HepG2 (cell line): ENCODE measurements around the gene IFT88. TPM values are rescaled to one million over a fixed set of nuclear protein-coding genes. Genes with fewer than 3 reads are reported as not detected.

Experiments used
- ATAC-seq: fragments of 200-7000 bp; cut with Tn5 transposase; 3 replicates; pipeline ENCODE4 v1.9.1; 2020; ENCODE audit warnings: mild to moderate bottlenecking, moderate library complexity
- BruUV-seq: library from RNA; stranded (reverse); fragments of 400-500 nt; replicated peaks from 2 replicates; lab custom pipeline; 2021; lab: Mats Ljungman, UMichigan
- CTCF ChIA-PET: fragments of 300-600 bp; formaldehyde crosslinking; extraction: SDS; loops from one replicate; lab custom pipeline; 2021; ENCODE audit warnings: low total read pairs, inconsistent platforms, low intra/inter-chr PET ratio; lab: Yijun Ruan, JAX
- POLR2A ChIA-PET: fragments of 350-600 bp; sonication (Branson Sonifier 250); formaldehyde crosslinking; loops from one replicate; lab custom pipeline; 2020; ENCODE audit warnings: antibody characterized with exemption, inconsistent platforms; lab: Yijun Ruan, JAX
- DNase-seq: peaks from one replicate; pipeline ENCODE4 v3.0.0-alpha.2; 2015; ENCODE audit warnings: low spot score
- FAIRE-seq: peaks from 3 replicates; lab custom pipeline; 2011; peaks lifted over from hg19 to GRCh38; lab: Jason Lieb, UNC
- H2AFZ ChIP-seq: one replicate; pipeline ENCODE4 v1.6.1; 2011; ENCODE audit warnings: low read length, inconsistent platforms
- H3K27ac ChIP-seq: fragments of 300-600 bp; 3 replicates; pipeline ENCODE4 v1.8.0; 2011; ENCODE audit warnings: mixed run types, mild to moderate bottlenecking, mixed read lengths, low read length, inconsistent platforms; ENCODE audit not compliant: insufficient read depth; ENCODE audit errors: extremely low read length
- H3K27me3 ChIP-seq, 2 experiments: fragments of 200-600 bp in 1 of 2; 2 replicates in 1 of 2; 3 replicates in 1 of 2; pipeline versions ENCODE4 v1.6.0 to v1.8.0; 2011; ENCODE audit warnings: low read length in 2 of 2, mild to moderate bottlenecking in 2 of 2, moderate library complexity in 2 of 2, inconsistent platforms in 1 of 2; ENCODE audit not compliant: insufficient read depth in 2 of 2, control insufficient read depth in 1 of 2
- H3K36me3 ChIP-seq, 2 experiments: fragments of 200-600 bp in 1 of 2; replicated peaks in 1 of 2; 2 replicates in 1 of 2; 3 replicates in 1 of 2; pipeline versions ENCODE4 v1.5.1 to v1.8.0; 2011; ENCODE audit warnings: low read length in 2 of 2, inconsistent platforms in 1 of 2; ENCODE audit not compliant: insufficient read depth in 2 of 2, control insufficient read depth in 1 of 2
- H3K4me1 ChIP-seq: 2 replicates; pipeline ENCODE4 v1.5.1; 2012; ENCODE audit warnings: low read length, inconsistent platforms; ENCODE audit not compliant: insufficient read depth
- H3K4me2 ChIP-seq: 2 replicates; pipeline ENCODE4 v1.6.0; 2011; ENCODE audit warnings: low read depth, low read length, inconsistent platforms
- H3K4me3 ChIP-seq, 3 experiments: fragments of 200-600 bp in 1 of 3; sonication (generic), shearing (Covaris generic) in 1 of 3; replicated peaks in 1 of 3; 2 replicates each; pipeline ENCODE4 v1.5.1; 2011 to 2016; ENCODE audit warnings: low read length in 3 of 3, inconsistent platforms in 2 of 3, low read depth in 2 of 3, mild to moderate bottlenecking in 2 of 3, control low read depth in 1 of 3, mixed read lengths in 1 of 3; ENCODE audit not compliant: insufficient read depth in 1 of 3
- H3K79me2 ChIP-seq: one replicate; pipeline ENCODE4 v1.6.1; 2011; ENCODE audit warnings: low read length, inconsistent platforms; ENCODE audit not compliant: insufficient read depth
- H3K9ac ChIP-seq: 2 replicates; pipeline ENCODE4 v1.6.0; 2011; ENCODE audit warnings: mild to moderate bottlenecking, low read depth, low read length, inconsistent platforms; ENCODE audit not compliant: insufficient read depth
- H3K9me3 ChIP-seq: 2 replicates; pipeline ENCODE4 v1.5.1; 2012; ENCODE audit warnings: mild to moderate bottlenecking, low read length
- H4K20me1 ChIP-seq: 2 replicates; pipeline ENCODE4 v1.6.0; 2011; ENCODE audit warnings: inconsistent platforms, mild to moderate bottlenecking, low read length, moderate library complexity; ENCODE audit not compliant: insufficient read depth
- ARID2 ChIP-seq: sonication (generic); formaldehyde crosslinking; IDR thresholded peaks from 2 replicates; pipeline ENCODE4 v1.8.1; 2022; ENCODE audit warnings: mild to moderate bottlenecking, missing genetic modification reagents, borderline replicate concordance
- ASH2L ChIP-seq: fragments of 300-600, 200-600 bp; sonication (generic); IDR thresholded peaks from 2 replicates; pipeline ENCODE4 v1.7.0; 2017; ENCODE audit warnings: low read depth, mild to moderate bottlenecking, moderate library complexity, mixed read lengths, low read length; ENCODE audit not compliant: insufficient read length
- ATF7 ChIP-seq, 2 experiments: fragments of 450-650 bp in 1 of 2; sonication (generic) in 1 of 2; formaldehyde crosslinking in 1 of 2; IDR thresholded peaks; 2 replicates each; pipeline versions ENCODE4 v1.4.0 to v1.6.1; 2016 to 2020; ENCODE audit warnings: antibody characterized with exemption in 1 of 2, mild to moderate bottlenecking in 1 of 2, missing genetic modification reagents in 1 of 2
- CENPT ChIP-seq: sonication (generic); formaldehyde crosslinking; IDR thresholded peaks from 2 replicates; pipeline ENCODE4 v1.8.0; 2022; ENCODE audit warnings: low read depth, mild to moderate bottlenecking, moderate library complexity, missing genetic modification reagents
- HHEX ChIP-seq: IDR thresholded peaks from 2 replicates; pipeline ENCODE4 v1.6.1; 2016; ENCODE audit warnings: control low read depth
- NR2C2 ChIP-seq: sonication (generic); formaldehyde crosslinking; IDR thresholded peaks from 2 replicates; pipeline ENCODE4 v1.4.0; 2020; ENCODE audit warnings: missing genetic modification reagents, mild to moderate bottlenecking, moderate library complexity, borderline replicate concordance
- ZBTB40 ChIP-seq, 2 experiments: fragments of 450-650 bp in 1 of 2; sonication (generic) in 1 of 2; formaldehyde crosslinking in 1 of 2; IDR thresholded peaks; 2 replicates each; pipeline versions ENCODE4 v1.6.1 to v1.8.0; 2016 to 2022; ENCODE audit warnings: antibody characterized with exemption in 1 of 2, mild to moderate bottlenecking in 1 of 2, missing genetic modification reagents in 1 of 2
- ZNF691 ChIP-seq: sonication (generic); formaldehyde crosslinking; IDR thresholded peaks from 2 replicates; pipeline ENCODE4 v1.4.0; 2020; ENCODE audit warnings: missing genetic modification reagents, low read depth, mild to moderate bottlenecking, borderline replicate concordance
- WGBS: methylation state at CpG from one replicate; pipeline ENCODE4 v1.1.6; 2017; ENCODE audit warnings: low lambda C conversion rate; 5-methylcytosine and 5-hydroxymethylcytosine counted together
- in situ Hi-C: cut with HindIII; loops from 2 replicates; pipeline ENCODE4 v1.10.0; 2017; ENCODE audit warnings: low pct_unique_long_range_greater_than_20kb; ENCODE audit not compliant: extremely low pct_ligation_motif_present
- intact Hi-C: fragments of 100-400 bp; cut with micrococcal nuclease; formaldehyde crosslinking; loops from one replicate; pipeline ENCODE4 v1.10.0; 2022; ENCODE audit not compliant: unreplicated experiment
- polyA plus RNA-seq, 8 experiments: library from polyadenylated mRNA; depleted of rRNA in 3 of 8; stranded (reverse) in 7 of 8; unstranded in 1 of 8; fragments of >200 nt; fragmentation: Illumina TruSeq in 4 of 8; extraction: Trizol in 4 of 8; gene quantifications; 2 replicates each; pipeline versions ENCODE4 v1.2.1 to v1.2.3, GENCODE V29; 2011 to 2016; ENCODE audit warnings: low read depth in 4 of 8, missing spikeins in 1 of 8, mixed read lengths in 1 of 8; ENCODE audit not compliant: insufficient read depth in 1 of 8
- total RNA-seq, 5 experiments: library from RNA; depleted of rRNA; stranded (reverse); fragments of >200 nt; fragmentation: Illumina TruSeq; extraction: Trizol; gene quantifications; 2 replicates each; pipeline ENCODE4 v1.2.3, GENCODE V29; 2016; ENCODE audit warnings: low read depth in 1 of 5
- TF ChIP-seq, protein P1 (sequence below), 2 experiments: fragments of 450-650 bp in 1 of 2; sonication (generic) in 1 of 2; formaldehyde crosslinking; IDR thresholded peaks; 2 replicates each; pipeline versions ENCODE4 v1.5.0 to v1.8.0; 2020 to 2022; ENCODE audit warnings: mild to moderate bottlenecking in 1 of 2, missing genetic modification reagents in 1 of 2

Gene IFT88
- total and polyA plus RNA-seq, 2 of the 13 experiments (the other 11 are each of a cell fraction or from before 2014, with no cell fraction given): 8.4 to 19.9 TPM

- no peak for TF ChIP-seq ZBTB40 (IDR thresholded peaks at IDR 0.05)
- no peak for TF ChIP-seq ZBTB40 (CRISPR knock-in tag; IDR thresholded peaks at IDR 0.05)
Observed at GRCh38 chr13:20691616-20692015, 124.7 kb downstream of the IFT88 start (continued).

GRCh38 chr13:20696073-20696472 lies 129.1 kb downstream of the IFT88 start:
- FAIRE-seq (no peak), DNase-seq (no peak), ATAC-seq (no peak)
- no peaks in the 10 kb centered on the region for H3K9me3 ChIP-seq
- no peak overlapping the region for H3K9ac ChIP-seq
- H2AFZ ChIP-seq: no peak overlapping the region
- H4K20me1 ChIP-seq: no peaks in the 10 kb centered on the region
- H3K4me3 ChIP-seq: no peak overlapping the region
- BruUV-seq: no TSS peak
- no peaks in the 10 kb centered on the region for H3K79me2 ChIP-seq
- H3K4me2 ChIP-seq: no peak overlapping the region
- 71% methylated on average over 4 of the region's 4 CpGs for WGBS
- in situ Hi-C loops (no loop called here), intact Hi-C loops (no loop called here)
- ChIA-PET POLR2A (no interaction called here), CTCF (no interaction called here)
- H3K4me1 ChIP-seq: peaks cover 14% of the 10 kb centered on the region
- H3K36me3 ChIP-seq: no peaks in the 10 kb centered on the region
- H3K27me3 ChIP-seq: no peaks in the 10 kb centered on the region
- no peak overlapping the region for H3K27ac ChIP-seq
- no peak for TF ChIP-seq ARID2 (CRISPR knock-in tag)
- TF ChIP-seq ASH2L: no peak
- no peak for TF ChIP-seq ATF7 (IDR thresholded peaks at IDR 0.05)
- TF ChIP-seq ATF7 (CRISPR knock-in tag; IDR thresholded peaks at IDR 0.05): no peak
- TF ChIP-seq ZNF691: no peak
- TF ChIP-seq, protein P1, sequence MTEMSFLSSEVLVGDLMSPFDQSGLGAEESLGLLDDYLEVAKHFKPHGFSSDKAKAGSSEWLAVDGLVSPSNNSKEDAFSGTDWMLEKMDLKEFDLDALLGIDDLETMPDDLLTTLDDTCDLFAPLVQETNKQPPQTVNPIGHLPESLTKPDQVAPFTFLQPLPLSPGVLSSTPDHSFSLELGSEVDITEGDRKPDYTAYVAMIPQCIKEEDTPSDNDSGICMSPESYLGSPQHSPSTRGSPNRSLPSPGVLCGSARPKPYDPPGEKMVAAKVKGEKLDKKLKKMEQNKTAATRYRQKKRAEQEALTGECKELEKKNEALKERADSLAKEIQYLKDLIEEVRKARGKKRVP (CRISPR knock-in tag; IDR thresholded peaks at IDR 0.05): no peak
- no peak for TF ChIP-seq CENPT
- no peak for TF ChIP-seq HHEX (CRISPR knock-in tag)
- TF ChIP-seq NR2C2 (CRISPR knock-in tag): no peak
